NB4 (cell line): ENCODE data around the gene SULF2.

Source experiments
- DNase-seq: peaks from one replicate; pipeline ENCODE4 v3.0.0; 2010; ENCODE audit warnings: low read depth
- H3K4me3 ChIP-seq: one replicate; pipeline ENCODE4 v1.5.1; 2011; ENCODE audit warnings: mild to moderate bottlenecking, low read depth, low read length, moderate library complexity
- CTCF ChIP-seq: IDR thresholded peaks from one replicate; pipeline ENCODE4 v1.5.1; 2012; ENCODE audit warnings: low read depth, low read length
- MAX ChIP-seq: IDR thresholded peaks from 2 replicates; pipeline ENCODE4 v1.6.1; 2011; ENCODE audit warnings: low read depth, low read length
- MYC ChIP-seq: IDR thresholded peaks from 2 replicates; pipeline ENCODE4 v1.6.1; 2011; ENCODE audit warnings: low read depth, low read length
- POLR2A ChIP-seq: IDR thresholded peaks from 2 replicates; pipeline ENCODE4 v1.6.1; 2011; ENCODE audit warnings: mild to moderate bottlenecking; ENCODE audit not compliant: insufficient read length; ENCODE audit errors: extremely low read depth

The SULF2 gene

GRCh38 chr20:47704746-47705496, 80.4 kb downstream of the SULF2 start:
- H3K4me3 ChIP-seq: no peak overlapping the region
- TF ChIP-seq MYC (no peak), CTCF (peak; percentile 19), MAX (no peak)

GRCh38 chr20:47703748-47704147, 81.5 kb downstream of the SULF2 start:
- H3K4me3 ChIP-seq: no peak overlapping the region
- DNase-seq: no peak
- TF ChIP-seq CTCF (no peak), MAX (no peak), POLR2A (no peak), MYC (no peak)

More at GRCh38 chr20:47704746-47705496, 80.4 kb downstream of the SULF2 start:
- peak; percentile 61 for DNase-seq

GRCh38 chr20:47701612-47702011, 83.7 kb downstream of the SULF2 start:
- no peak overlapping the region for H3K4me3 ChIP-seq
- TF ChIP-seq CTCF (no peak), MAX (no peak), MYC (no peak), POLR2A (no peak)
- DNase-seq: no peak

- DNase-seq: no peak
- H3K4me3 ChIP-seq: no peak overlapping the region
- no peak for TF ChIP-seq CTCF
These were observed 85.0 kb downstream of the SULF2 start for GRCh38 chr20:47700327-47700726.

- DNase-seq: no peak
- no peak overlapping the region for H3K4me3 ChIP-seq
- TF ChIP-seq CTCF: no peak
- no peak for TF ChIP-seq MYC
- no peak for TF ChIP-seq MAX
- no peak for TF ChIP-seq POLR2A
These were observed 85.5 kb downstream of the SULF2 start for GRCh38 chr20:47699818-47700217.

GRCh38 chr20:47698142-47698541, 87.1 kb downstream of the SULF2 start:
- no peak for DNase-seq
- H3K4me3 ChIP-seq: no peak overlapping the region
- TF ChIP-seq MYC: no peak
